GM19452 (cell line): ENCODE data around the gene CPHXL2.

Source experiments
- ATAC-seq: cut with Tn5 transposase; IDR thresholded peaks from one replicate; pipeline ENCODE4 v1.9.1; 2021; ENCODE audit not compliant: unreplicated experiment

The CPHXL2 gene

DNA sequence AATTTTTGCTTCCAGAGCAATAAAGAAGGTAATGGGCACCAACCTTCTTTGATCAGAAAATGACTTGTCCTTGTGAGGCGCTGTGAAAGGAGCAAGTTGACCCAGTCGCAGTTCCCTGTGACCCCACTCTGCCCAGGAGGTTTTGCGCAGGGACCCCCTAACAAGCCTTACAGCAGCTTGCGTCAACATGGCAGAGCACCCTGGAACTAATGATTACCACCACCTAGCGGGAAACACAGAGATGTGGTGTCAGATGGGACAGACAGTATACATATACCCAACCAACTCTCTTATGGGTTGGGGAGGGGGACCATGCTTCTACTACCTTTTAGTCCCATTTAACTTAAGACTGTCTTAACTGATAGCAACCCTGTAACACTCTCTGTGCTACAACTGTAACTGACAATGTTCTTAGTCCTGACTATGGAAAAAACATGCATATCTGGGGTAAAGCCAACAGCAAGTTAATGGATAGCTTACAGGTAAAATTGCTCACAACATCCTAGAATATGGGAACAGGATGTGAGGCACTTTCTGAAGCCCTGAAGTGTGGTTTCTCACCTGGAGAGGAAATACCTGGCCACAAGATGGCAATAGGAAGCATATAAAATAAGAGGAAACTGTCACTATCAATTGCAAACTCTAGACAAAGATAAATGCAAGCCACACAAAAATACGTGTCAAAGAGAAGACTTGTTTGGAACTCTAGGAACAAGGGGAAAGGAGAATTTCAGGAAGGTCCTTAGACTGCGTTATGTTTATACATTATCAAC, 32.4 kb downstream of the CPHXL2 start:
- no peak for ATAC-seq

DNA sequence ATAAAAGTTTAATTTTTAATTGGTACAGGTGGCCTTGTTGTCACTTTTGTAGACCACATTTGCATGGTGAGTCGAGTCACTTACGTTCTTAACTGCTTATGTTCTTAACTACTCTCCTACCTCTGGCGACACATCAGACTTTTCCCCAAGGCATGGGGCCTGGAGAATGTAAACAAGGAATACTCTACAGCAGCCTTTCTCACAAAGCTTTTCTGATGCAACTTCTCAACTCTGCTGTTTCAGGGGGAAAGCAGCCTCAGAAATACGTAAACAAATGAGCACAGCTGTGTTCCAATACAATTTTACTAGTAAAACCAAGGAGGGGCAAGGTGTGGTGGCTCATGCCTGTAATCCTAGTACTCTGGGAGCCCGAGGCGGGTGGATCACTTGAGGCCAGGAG, 36.2 kb downstream of the CPHXL2 start:
- no peak for ATAC-seq

- ATAC-seq: no peak
Observed at GRCh38 chr16:75635036-75635435, 41.8 kb downstream of the CPHXL2 start.

- no peak for ATAC-seq
Observed at GRCh38 chr16:75632857-75633256, 44.0 kb downstream of the CPHXL2 start.

DNA sequence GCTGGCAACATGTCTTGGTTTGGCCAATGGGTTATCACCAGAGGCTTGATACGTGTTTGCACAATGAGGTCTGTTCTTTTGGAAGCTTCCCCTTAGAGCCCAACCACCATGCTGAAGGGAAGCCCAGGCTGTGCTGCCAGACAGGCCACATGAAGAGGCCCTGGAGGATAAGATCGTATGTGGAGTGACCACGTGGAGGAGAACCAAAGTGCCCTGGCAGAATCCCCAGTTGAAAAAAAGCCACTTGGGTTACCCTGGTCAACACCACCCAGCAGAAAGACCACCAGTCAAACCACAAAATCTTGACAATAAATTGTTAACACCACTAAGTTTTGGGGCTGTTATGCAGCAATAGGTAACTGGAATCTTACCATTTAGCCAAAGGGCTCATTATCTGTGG, 46.8 kb downstream of the CPHXL2 start:
- no peak for ATAC-seq

DNA sequence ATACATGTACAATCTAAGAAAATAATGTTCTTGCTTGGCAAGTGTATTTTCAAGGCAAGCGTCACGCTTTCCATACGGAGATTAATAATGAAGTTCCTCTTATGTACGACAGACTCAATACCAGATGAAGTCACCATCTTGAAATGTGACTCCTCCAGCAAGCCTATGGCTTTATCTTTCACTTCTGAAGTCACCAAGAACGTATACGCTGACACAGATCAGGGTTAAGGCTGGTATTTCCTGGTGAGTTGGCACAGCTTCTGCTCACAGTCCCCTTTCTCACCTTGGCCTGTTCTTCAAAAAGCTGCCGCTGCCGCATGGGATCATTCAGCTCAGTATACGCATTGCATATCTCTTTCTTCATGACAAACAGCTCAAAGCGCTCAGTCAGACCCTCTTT, 47.7 kb downstream of the CPHXL2 start:
- no peak for ATAC-seq

DNA sequence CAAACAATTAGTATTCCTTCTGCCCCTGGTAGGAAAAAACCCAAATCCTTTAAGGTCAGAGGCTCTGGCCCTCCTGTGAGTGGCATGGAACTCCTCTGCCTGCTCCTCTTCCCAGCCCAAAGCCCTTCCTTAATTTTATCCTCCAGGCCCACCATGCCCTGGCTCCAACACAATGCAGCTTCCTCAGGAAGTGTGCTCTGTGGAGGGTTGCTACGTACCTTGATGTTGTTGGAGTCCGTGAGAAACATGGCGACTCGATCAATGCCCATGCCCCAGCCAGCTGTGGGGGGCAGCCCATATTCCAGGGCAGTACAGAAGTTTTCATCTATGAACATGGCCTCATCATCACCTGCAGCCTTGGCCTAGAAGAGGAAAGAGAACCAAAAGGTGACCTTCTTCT, 48.5 kb downstream of the CPHXL2 start:
- ATAC-seq: no peak

GRCh38 chr16:75627851-75628250, 49.0 kb downstream of the CPHXL2 start:
- ATAC-seq: no peak

DNA sequence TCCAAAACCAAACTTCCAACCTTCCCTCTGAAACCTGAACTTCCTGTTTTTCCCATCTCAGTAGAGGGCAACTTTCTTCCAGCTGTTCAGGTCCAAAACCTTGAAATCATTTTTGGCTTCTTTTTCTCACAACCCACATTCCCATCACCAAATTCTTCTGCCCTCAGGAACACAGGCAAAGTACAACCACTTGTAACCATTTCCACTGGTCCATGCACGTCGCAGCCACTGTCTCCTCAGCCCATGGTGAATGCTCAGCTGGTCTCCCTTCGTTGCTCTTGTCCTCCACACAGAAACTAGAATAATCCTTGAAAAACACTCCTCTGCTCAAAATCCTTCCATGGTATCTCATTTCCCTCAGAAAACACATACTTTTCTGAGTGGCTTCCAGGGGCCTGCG, 50.0 kb downstream of the CPHXL2 start:
- no peak for ATAC-seq

DNA sequence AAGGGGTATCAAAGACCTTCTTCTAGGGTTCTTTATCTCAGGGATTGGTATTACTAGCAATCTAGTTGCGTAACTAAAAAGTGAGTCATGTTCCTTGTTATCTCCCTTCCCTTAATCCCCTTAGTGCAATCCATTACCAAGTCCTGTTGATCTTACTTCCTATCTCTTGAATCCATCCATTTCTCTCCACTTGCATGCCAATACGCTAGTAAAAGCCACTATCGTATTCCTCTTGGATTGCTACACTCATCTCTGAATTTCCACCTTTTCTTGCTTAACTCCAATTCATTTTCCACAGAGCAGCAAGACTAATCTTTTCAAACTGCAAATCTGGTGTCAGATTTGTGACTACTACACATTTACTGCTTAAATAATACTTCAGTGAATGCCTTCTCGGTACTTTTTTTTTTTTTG, 51.9 kb downstream of the CPHXL2 start:
- ATAC-seq: no peak

DNA sequence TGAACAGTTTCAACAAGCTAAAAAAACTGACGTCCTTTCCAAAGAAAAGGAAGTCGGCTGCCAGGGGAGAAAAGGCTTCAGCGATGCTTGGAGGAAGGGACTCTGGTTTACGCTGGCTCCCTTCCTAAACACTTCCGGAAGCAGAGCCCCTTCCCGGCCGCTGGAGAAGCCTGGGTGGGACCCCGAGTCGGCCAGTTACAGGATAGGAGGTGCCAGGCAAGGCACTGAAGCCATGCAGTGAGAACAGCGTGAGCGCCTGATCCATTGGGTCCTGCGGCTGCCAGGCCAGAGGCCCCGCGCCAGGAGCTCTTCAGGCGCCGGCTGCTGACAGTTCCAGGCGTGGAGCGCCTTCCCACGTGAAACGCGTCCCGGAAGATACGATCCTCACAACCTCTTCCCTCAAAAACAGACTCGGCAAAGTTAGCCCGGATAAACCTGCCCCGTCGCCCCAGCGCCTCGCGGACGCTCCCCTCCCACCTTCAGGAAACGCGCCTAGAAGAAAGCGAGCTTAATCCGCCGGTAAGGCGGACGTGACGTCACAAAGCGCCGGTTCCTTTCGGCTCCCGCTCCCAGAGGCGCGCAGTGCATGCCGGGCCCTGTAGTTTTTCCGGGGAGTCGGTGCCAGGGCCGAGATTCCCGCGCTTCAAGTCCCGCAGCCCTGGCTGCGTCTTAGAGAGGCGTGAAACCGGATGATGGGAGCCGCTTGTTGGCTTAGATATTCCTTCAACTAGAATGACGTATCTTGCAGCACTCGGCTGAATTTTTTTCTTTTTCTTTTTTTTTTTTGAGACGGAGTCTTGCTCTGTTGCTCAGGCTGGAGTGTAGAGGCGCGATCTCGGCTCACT, 53.8 kb downstream of the CPHXL2 start, which contains the start of gene ADAT1:
ADAT1 (minus strand) TSS at position 521 of the 845 bp plus-strand sequence. CDS start 2,482 bp downstream, outside the sequence.
- peak; percentile 94 for ATAC-seq

GRCh38 chr16:75621170-75621477, 55.7 kb downstream of the CPHXL2 start:
- no peak for ATAC-seq

- no peak for ATAC-seq
Observed at GRCh38 chr16:75620326-75621169, 56.3 kb downstream of the CPHXL2 start.

- no peak for ATAC-seq
Observed at GRCh38 chr16:75618780-75619179, 58.0 kb downstream of the CPHXL2 start.

- ATAC-seq: no peak
Observed at GRCh38 chr16:75617121-75617520, 59.7 kb downstream of the CPHXL2 start.

- no peak for ATAC-seq
Observed at GRCh38 chr16:75616521-75617010, 60.2 kb downstream of the CPHXL2 start.

DNA sequence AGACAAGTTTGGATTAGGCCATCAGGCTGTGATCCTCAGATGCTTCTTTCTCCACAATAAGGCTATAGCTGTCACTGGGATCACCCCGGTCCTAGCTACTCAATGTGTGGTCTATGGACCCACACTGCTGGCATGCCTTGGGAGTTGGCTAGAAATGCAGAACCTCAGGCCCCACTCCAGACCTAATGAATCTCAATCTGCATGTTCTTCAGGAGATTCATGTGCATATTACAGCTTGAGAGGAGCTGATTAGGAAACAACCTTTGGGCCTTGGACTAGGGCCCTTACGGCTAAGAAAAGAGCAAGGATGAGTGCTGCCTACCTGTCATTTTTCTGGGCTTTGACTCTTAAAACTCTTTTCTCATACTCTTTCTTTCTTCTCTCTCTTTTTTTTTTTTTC, 61.2 kb downstream of the CPHXL2 start:
- ATAC-seq: no peak

DNA sequence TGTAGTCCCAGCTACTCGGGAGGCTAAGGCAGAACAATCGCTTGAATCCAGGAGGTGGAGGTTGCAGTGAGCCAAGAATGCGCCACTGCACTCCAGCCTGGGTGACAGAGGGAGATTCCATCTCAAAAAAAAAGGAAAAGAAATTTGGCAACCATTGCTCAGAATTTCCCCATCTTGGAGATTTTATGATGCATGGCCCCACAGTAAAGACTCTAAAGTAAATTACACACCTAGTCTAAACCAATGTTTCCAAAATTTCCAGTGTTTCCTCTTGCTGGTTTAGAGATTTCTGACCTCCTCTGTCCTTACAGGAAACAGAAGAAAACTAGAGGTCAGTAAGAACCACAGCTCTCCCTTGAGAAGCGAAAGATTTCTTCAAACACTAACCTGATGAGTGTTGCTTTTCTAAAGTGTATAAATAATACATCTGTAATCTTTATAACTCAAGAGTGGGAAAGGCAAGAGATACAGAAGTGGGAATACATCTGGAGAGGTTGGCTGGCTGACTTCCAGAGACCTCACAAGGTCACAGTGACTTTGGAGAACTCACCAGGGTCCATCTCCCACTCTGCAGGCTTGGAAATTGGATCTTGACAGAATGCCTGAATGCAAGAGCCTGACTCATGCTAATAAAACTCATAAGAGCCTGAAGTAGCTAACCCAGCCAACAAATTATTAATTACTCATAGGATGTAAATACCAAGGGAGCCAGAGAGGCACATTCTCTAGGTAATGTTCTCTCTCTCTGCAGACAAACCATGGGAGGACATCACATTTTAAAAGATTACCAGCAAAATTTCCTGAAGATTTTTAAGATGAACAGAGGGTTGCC, 62.5 kb downstream of the CPHXL2 start:
- ATAC-seq: no peak
